D721Med (cell line): ENCODE results near the gene ACSM6.

Source experiments
- DNase-seq: peaks from one replicate; pipeline ENCODE4 v3.0.0; 2011; ENCODE audit warnings: low spot score; ENCODE audit not compliant: insufficient read length
- FAIRE-seq: peaks from 2 replicates; lab custom pipeline; 2011; peaks lifted over from hg19 to GRCh38; lab: Jason Lieb, UNC
- TF ChIP-seq, protein P1 (sequence below): IDR thresholded peaks from 2 replicates; pipeline ENCODE4 v1.5.1; 2012; ENCODE audit warnings: mild to moderate bottlenecking, control low read depth; ENCODE audit not compliant: insufficient read depth; ENCODE audit errors: missing control alignments

ACSM6 gene

DNA sequence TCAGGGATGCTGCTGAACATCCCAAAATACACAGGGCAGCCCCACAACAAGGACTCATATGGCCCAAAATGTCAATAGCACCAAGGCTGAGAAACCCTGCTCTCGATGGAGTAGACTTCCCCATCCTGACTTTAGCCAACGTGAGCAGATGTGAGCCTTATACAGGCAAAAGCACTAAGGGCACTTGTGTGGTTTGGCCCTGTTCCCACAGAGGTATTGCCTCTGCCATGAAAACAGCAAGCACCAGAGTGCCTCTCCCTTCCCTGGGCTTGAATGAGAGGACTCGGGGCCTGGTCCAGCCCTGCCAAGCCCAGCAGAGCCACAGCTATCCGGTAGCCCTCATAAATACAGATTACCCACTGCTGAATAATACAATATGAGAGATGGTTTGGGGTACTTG, 47.5 kb downstream of the ACSM6 start:
- DNase-seq, result no peak
- TF ChIP-seq, protein P1, sequence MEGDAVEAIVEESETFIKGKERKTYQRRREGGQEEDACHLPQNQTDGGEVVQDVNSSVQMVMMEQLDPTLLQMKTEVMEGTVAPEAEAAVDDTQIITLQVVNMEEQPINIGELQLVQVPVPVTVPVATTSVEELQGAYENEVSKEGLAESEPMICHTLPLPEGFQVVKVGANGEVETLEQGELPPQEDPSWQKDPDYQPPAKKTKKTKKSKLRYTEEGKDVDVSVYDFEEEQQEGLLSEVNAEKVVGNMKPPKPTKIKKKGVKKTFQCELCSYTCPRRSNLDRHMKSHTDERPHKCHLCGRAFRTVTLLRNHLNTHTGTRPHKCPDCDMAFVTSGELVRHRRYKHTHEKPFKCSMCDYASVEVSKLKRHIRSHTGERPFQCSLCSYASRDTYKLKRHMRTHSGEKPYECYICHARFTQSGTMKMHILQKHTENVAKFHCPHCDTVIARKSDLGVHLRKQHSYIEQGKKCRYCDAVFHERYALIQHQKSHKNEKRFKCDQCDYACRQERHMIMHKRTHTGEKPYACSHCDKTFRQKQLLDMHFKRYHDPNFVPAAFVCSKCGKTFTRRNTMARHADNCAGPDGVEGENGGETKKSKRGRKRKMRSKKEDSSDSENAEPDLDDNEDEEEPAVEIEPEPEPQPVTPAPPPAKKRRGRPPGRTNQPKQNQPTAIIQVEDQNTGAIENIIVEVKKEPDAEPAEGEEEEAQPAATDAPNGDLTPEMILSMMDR, result no peak
- FAIRE-seq, result no peak

DNA sequence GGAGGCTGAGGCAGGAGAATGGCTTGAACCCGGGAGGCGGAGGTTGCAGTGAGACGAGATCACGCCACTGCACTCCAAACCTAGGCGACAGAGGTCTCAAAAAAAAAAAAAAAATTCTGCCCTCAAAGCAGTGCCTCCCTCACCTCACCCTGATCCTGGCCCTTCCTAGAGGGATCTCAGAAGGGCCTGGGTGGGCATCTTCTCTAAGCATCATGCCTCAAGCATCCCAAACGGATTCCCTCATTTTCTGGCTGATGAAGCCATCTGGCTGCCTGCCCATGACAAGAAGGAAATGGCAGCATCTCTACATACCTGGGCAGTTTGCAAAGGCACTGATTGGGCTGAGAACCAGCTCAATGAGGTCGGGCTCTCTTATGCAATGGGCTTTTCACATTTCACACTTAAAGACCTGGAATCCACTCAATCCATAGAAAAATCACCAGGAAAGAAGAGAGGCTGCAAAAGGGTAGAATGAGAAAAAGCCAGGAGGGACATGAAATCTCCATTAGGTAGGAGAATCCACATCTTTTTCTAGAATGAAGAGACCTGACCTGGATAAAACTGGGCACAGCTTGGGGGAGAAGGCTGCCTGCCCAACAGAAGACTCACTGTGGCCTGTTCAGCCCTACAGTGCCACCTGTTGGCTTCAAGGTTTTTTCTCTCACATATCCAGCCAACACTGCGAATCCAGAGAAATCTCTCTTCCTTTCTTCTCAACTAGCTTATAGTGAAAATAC, 48.7 kb downstream of the ACSM6 start:
- no peak for DNase-seq
- TF ChIP-seq, protein P1, result peak; percentile 47
- FAIRE-seq, result no peak

DNA sequence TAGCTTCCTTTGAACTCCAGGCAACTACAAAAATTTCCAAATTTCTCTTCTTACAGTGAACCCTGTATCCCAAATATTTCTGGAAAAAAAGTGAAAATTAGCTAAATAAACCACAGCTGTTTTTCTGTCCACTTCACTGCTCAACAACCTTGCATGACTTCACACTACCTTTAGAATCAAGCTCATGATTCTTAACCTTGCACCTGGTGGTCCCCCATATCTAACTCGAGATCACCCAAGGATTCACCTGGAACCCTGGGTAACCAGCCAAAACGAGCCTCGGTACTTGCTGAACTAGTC, 49.2 kb downstream of the ACSM6 start:
- TF ChIP-seq, protein P1, result no peak
- DNase-seq (no peak), FAIRE-seq (no peak)

DNA sequence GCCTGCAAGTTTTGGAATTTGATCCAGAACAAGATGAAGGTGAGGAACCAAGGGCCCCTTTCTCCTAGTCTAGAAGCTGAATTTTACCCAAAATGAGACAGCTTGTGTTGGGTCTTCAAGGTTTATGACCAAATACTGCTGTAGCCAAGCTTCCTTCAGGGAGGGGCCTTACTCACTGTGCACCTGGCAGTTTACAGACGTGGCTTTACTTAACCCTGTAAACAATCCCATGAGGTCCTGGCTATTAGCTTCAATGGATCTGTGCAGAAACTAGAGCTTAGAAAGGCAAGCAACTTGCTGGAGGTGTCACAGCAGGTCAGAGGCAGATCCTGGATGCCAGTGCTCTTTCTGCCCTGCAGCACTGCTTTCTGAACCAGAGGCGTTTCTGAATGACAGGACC, 50.1 kb downstream of the ACSM6 start:
- DNase-seq, result no peak
- TF ChIP-seq, protein P1, result no peak
- FAIRE-seq, result no peak

DNA sequence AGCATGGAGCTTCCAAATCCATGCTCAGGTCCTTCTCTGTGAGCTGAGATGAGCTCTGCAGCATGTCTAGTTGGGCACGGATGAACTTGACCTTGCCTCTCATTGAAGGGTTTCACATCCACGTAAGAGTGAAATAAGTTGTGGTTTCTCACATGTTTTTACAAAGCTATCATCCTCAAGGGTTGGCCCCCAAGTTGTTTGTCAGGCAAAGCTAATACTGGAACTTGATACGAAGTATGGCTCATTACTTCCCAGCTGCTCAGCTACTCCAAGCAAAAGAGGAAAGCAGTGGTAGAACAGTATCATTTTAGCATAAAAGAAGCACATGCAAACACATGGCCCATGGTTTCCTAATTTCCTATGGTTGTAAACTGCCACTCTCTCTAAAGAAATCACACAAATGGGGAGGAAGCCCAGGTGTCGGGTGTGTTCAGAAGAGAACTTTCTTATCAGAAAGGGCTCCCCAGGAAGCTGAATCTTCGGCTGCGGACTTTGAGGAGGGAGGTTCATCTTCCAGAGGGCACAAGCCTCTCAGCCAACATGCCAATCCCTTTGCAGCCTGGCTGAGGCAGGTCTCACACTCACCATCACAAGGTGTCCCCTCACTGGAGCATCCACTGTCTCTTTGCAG, 51.5 kb downstream of the ACSM6 start:
- no peak for FAIRE-seq
- TF ChIP-seq, protein P1, result no peak
- no peak for DNase-seq

DNA sequence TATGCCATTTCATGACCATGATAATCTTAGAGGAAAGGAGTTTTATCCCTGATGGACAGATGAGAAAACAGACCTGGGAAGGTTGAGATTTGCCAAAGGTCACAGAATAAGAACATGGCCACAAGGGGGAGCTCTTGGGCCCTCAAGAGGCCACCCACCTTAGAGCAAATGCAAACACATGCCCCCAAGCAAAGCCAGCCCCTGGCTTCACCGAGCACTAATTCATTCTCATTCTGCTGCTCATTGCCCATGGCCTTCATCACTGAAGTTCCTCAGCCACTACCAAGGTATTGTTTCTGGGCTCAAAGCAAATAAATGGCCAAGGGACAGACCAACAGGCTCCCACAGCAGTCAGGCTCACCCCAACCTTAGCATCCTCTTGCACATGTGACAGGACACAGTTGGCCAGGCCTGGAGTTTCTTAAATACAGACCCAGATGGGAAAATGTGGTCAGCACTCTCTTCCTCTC, 52.6 kb downstream of the ACSM6 start:
- TF ChIP-seq, protein P1, result peak; percentile 72
- DNase-seq, result peak; percentile 33
- peak; percentile 6 for FAIRE-seq
